AG04450 (cell line): ENCODE measurements around the gene TUBGCP2. TPM values are rescaled to one million over a fixed set of nuclear protein-coding genes. Genes with fewer than 3 reads are reported as not detected.

ENCODE experiments used
- CTCF ChIA-PET: fragments of 300-600, 350-600 bp; formaldehyde crosslinking; extraction: SDS; loops from one replicate; lab custom pipeline; 2022; ENCODE audit warnings: antibody characterized with exemption, inconsistent platforms; lab: Charles Lee
- POLR2A ChIA-PET: fragments of 350-600 bp; formaldehyde crosslinking; extraction: SDS; loops from one replicate; lab custom pipeline; 2021; ENCODE audit warnings: antibody characterized with exemption, inconsistent platforms; lab: Yijun Ruan, JAX
- DNase-seq: peaks from one replicate; pipeline ENCODE4 v3.0.0-alpha.2; 2011; ENCODE audit warnings: low read depth, low spot score
- H3K27ac ChIP-seq: one replicate; pipeline ENCODE4 v1.5.1; 2012; ENCODE audit warnings: low read depth, low read length, control low read depth
- H3K27me3 ChIP-seq: one replicate; pipeline ENCODE4 v1.6.0; 2012; ENCODE audit warnings: low read length; ENCODE audit not compliant: control insufficient read depth, insufficient read depth
- H3K4me3 ChIP-seq: 2 replicates; pipeline ENCODE4 v1.5.1; 2011; ENCODE audit warnings: mild to moderate bottlenecking, low read depth, low read length, control low read depth
- H3K9me3 ChIP-seq: 2 replicates; pipeline ENCODE4 v1.5.1; 2012; ENCODE audit warnings: low read length; ENCODE audit not compliant: control insufficient read depth, insufficient read depth
- CTCF ChIP-seq: IDR thresholded peaks from 2 replicates; pipeline ENCODE4 v1.5.1; 2011; ENCODE audit warnings: low read depth, low read length, control low read depth, inconsistent platforms
- polyA plus RNA-seq: library from polyadenylated mRNA; depleted of rRNA; stranded (reverse); fragments of >200 nt; gene quantifications from 2 replicates; pipeline ENCODE4 v1.2.3, GENCODE V29; 2011

TUBGCP2 gene
- polyA plus RNA-seq, 1 experiment, result 40.0 TPM

GRCh38 chr10:133355991-133356390 lies 47.3 kb upstream of the TUBGCP2 start:
- ChIA-PET CTCF (interaction anchor here (1.7 kb wide), 1 partner anchor 26 kb away, joined by 10 read pairs; no protein-coding TSS in a partner anchor), POLR2A (no interaction called here)
- Histone ChIP-seq H3K27me3 (no peaks in the 10 kb centered on the region), H3K4me3 (no peak overlapping the region), H3K9me3 (no peaks in the 10 kb centered on the region; the same call in 1 of the 2 replicates), H3K27ac (no peak overlapping the region)
- TF ChIP-seq CTCF, result no peak
- no peak for DNase-seq

GRCh38 chr10:133355266-133355665 lies 46.6 kb upstream of the TUBGCP2 start:
- Histone ChIP-seq H3K27ac (no peak overlapping the region), H3K27me3 (no peaks in the 10 kb centered on the region), H3K9me3 (no peaks in the 10 kb centered on the region; the same call in 1 of the 2 replicates), H3K4me3 (no peak overlapping the region)
- ChIA-PET POLR2A (no interaction called here), CTCF (interaction anchor here (1.2 kb wide), 1 partner anchor 26 kb away, joined by 5 read pairs; no protein-coding TSS in a partner anchor)
- TF ChIP-seq CTCF, result no peak
- DNase-seq, result no peak

- no peak for DNase-seq
- Histone ChIP-seq H3K4me3 (no peak overlapping the region), H3K27ac (no peak overlapping the region), H3K27me3 (no peaks in the 10 kb centered on the region), H3K9me3 (no peaks in the 10 kb centered on the region; the same call in 1 of the 2 replicates)
- ChIA-PET CTCF (interaction anchor here (1.2 kb wide), 1 partner anchor 25 kb away, joined by 5 read pairs; no protein-coding TSS in a partner anchor), POLR2A (no interaction called here)
- no peak for TF ChIP-seq CTCF
These were observed 46.1 kb upstream of the TUBGCP2 start for GRCh38 chr10:133354672-133355240.

- no peak for TF ChIP-seq CTCF
- ChIA-PET CTCF (interaction anchor here (1.6 kb wide), 1 partner anchor 25 kb away, joined by 8 read pairs; no protein-coding TSS in a partner anchor), POLR2A (no interaction called here)
- no peak for DNase-seq
- Histone ChIP-seq H3K9me3 (no peaks in the 10 kb centered on the region; the same call in 1 of the 2 replicates), H3K27me3 (no peaks in the 10 kb centered on the region), H3K27ac (no peak overlapping the region), H3K4me3 (no peak overlapping the region)
These were observed 45.4 kb upstream of the TUBGCP2 start for GRCh38 chr10:133353988-133354605.
